SK-N-MC (cell line): Measurements from ENCODE around the gene BIK.
A peak's percentile ranks its signal among the peaks of the same experiment; 100 is the strongest.

Experiments used
- DNase-seq: peaks from one replicate; pipeline ENCODE4 v3.0.0-alpha.2; 2011; ENCODE audit warnings: low read depth, low spot score
- H3K27ac ChIP-seq: fragments of 200-600 bp; sonication (generic); 2 replicates; pipeline ENCODE4 v1.5.1; 2016; ENCODE audit warnings: mixed run types
- H3K36me3 ChIP-seq: fragments of 200-600 bp; sonication (generic); 2 replicates; pipeline ENCODE4 v1.6.1; 2017; ENCODE audit warnings: antibody characterized with exemption, low read length, mixed read lengths; ENCODE audit not compliant: insufficient read depth
- H3K4me3 ChIP-seq: fragments of 200-600 bp; sonication (generic); 2 replicates; pipeline ENCODE4 v1.5.1; 2016
- H3K9ac ChIP-seq: fragments of 200-600 bp; sonication (generic); 2 replicates; pipeline ENCODE4 v1.8.0; 2017; ENCODE audit warnings: mixed run types, mixed read lengths; ENCODE audit not compliant: insufficient read length
- H3K9me3 ChIP-seq: fragments of 200-600 bp; sonication (generic); 2 replicates; pipeline ENCODE4 v1.6.1; 2017; ENCODE audit warnings: low read depth, mild to moderate bottlenecking, antibody characterized with exemption, low read length, moderate library complexity, mixed read lengths
- EZH2 ChIP-seq: fragments of 200-600 bp; sonication (generic); IDR thresholded peaks from one replicate; pipeline ENCODE4 v1.6.1; 2017; ENCODE audit warnings: antibody characterized with exemption
- FOXP2 ChIP-seq: optimal IDR thresholded peaks from 2 replicates; pipeline ENCODE3; 2011; ENCODE audit warnings: mild to moderate bottlenecking, moderate library complexity; ENCODE audit not compliant: insufficient read depth; ENCODE audit errors: extremely low read length, control extremely low read depth
- POLR2AphosphoS5 ChIP-seq: IDR thresholded peaks from 2 replicates; pipeline ENCODE4 v1.6.1; 2012; ENCODE audit warnings: mild to moderate bottlenecking, low read depth, low read length, borderline replicate concordance

BIK gene

DNA sequence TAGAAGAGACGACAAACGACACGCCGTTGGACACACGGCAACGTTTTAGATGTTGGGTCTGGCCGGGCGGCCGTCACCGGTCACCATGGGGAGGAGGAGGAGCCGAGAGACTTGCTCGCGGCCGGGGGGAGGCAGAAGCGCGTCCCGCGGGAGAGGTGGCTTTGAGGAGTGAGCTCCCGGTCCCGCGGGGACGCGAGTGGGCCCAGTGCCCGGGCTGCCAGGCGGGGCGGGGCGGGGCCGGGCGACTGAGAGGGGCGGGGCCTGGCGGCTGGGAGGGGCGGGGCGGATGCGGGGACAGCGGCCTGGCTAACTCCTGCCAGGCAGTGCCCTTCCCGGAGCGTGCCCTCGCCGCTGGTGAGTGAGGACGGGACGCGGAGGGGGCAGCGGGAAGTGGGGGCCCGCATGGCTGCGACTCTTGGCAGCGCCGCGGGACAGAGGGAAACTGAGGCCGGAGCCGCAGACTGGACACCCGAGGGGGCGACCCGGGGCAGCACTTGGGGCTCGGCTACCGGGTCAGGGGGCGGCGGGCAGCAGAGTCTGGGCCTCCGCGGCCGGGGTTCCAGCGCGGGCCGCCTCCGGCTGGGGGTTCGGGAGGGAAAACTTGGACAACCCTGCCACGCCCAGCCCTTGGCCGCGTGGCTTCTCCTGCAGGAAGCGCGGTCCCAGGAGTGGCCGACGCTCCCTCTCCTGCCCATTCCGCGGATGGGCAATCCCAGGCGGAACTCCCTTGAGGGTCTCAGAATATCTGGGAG is 40.9 kb downstream of the BIK start, which contains the start of gene TSPO:
TSS of gene TSPO (plus strand) at position 309 of the 752 bp plus-strand sequence. CDS start 7,680 bp downstream, outside the sequence.
- TF ChIP-seq EZH2 (no peak), POLR2AphosphoS5 (peak; percentile 56; the same call in 1 of the 2 replicates), FOXP2 (no peak)
- Histone ChIP-seq H3K9ac (peak within 1 kb of the TSS; percentile 86), H3K36me3 (no peaks in the 10 kb centered on the region; the same call in 1 of the 2 replicates), H3K9me3 (no peaks in the 10 kb centered on the region), H3K27ac (peak within 1 kb of the TSS; percentile 80), H3K4me3 (peak within 1 kb of the TSS; percentile 94)
- no peak for DNase-seq

- no peak for DNase-seq
- no peaks in the 10 kb centered on the region for H3K9me3 ChIP-seq
- peak overlapping the region; percentile 94 for H3K4me3 ChIP-seq
- H3K9ac ChIP-seq, result peak overlapping the region; percentile 86
- H3K36me3 ChIP-seq, result no peaks in the 10 kb centered on the region; the same call in 1 of the 2 replicates
- H3K27ac ChIP-seq, result peak overlapping the region; percentile 80
- no peak for TF ChIP-seq POLR2AphosphoS5
- no peak for TF ChIP-seq FOXP2
- no peak for TF ChIP-seq EZH2
These were observed 41.4 kb downstream of the BIK start for GRCh38 chr22:43152003-43152356.

DNA sequence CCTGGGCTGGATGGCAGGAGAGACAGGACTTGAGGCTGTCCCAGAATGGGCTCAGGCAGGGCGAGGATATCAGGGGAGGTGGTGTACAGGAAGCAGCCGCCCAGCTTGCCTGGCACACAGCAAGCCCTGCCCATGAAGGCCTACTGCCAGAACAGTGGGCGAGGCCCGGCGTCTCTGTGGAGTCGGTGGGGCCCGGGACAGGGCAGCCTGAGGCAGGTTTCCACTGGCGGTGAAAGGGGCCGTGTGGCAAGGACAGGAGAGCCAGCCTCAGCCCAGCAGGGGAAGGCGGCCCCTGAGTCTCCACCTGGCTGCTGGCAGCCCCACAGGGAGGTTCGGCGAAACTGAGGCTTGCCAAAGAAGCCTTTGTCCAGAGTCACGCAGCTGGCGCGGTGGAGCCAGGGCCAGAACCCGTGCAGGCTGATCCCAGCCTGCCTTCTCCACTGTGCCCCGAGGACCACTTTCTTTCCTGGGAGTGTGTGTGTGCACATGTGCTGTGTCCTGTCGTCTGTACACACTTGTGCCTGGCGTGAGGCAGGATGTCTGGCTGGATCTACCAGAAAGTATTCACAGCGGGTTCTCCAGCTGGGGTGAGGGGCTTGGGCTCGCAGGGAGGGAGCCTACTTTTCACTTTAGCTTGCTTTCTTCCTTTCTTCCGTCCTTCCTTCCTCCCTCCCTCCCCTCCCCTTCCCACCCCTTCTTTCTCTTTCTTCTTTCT is 42.0 kb downstream of the BIK start:
- H3K9ac ChIP-seq, result peak overlapping the region; percentile 86
- H3K9me3 ChIP-seq, result no peaks in the 10 kb centered on the region
- TF ChIP-seq POLR2AphosphoS5 (no peak), FOXP2 (no peak), EZH2 (no peak)
- no peaks in the 10 kb centered on the region; the same call in 1 of the 2 replicates for H3K36me3 ChIP-seq
- H3K27ac ChIP-seq, result peak overlapping the region; percentile 80
- no peak for DNase-seq
- peak overlapping the region; percentile 94 for H3K4me3 ChIP-seq

DNA sequence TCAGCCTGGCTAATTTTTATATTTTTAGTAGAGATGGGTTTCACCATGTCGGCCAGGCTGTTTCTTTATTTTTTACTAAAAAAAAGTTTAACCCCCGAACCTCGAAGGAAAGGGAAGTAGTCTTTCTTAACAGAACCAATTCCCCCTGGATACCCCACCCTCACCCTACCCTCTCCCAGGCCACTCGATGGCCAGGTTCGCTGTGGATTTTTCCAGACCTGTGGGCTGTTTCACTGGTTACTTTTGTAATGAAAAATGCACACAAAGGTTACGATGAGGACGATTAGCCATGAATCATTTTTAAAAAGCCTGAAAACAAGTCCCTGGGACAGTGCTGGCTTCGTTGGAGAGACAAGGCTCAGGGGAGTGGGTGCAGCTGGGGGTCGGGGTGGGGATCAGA is 43.3 kb downstream of the BIK start:
- Histone ChIP-seq H3K4me3 (no peak overlapping the region), H3K36me3 (no peaks in the 10 kb centered on the region; the same call in 1 of the 2 replicates), H3K9ac (no peak overlapping the region), H3K27ac (no peak overlapping the region), H3K9me3 (no peaks in the 10 kb centered on the region)
- no peak for DNase-seq
- no peak for TF ChIP-seq POLR2AphosphoS5
- TF ChIP-seq EZH2, result no peak
- TF ChIP-seq FOXP2, result no peak

GRCh38 chr22:43154887-43155536 is 44.5 kb downstream of the BIK start:
- Histone ChIP-seq H3K4me3 (no peak overlapping the region), H3K27ac (no peak overlapping the region), H3K9ac (no peak overlapping the region), H3K9me3 (no peaks in the 10 kb centered on the region), H3K36me3 (no peaks in the 10 kb centered on the region; the same call in 1 of the 2 replicates)
- no peak for TF ChIP-seq EZH2
- no peak for TF ChIP-seq FOXP2
- no peak for TF ChIP-seq POLR2AphosphoS5
- no peak for DNase-seq

- no peak for TF ChIP-seq EZH2
- TF ChIP-seq FOXP2, result no peak
- TF ChIP-seq POLR2AphosphoS5, result no peak
- Histone ChIP-seq H3K4me3 (no peak overlapping the region), H3K9ac (no peak overlapping the region), H3K36me3 (no peaks in the 10 kb centered on the region; the same call in 1 of the 2 replicates), H3K9me3 (no peaks in the 10 kb centered on the region), H3K27ac (no peak overlapping the region)
- no peak for DNase-seq
These were observed 45.2 kb downstream of the BIK start for GRCh38 chr22:43155789-43156188.

- Histone ChIP-seq H3K36me3 (no peaks in the 10 kb centered on the region; the same call in 1 of the 2 replicates), H3K27ac (no peak overlapping the region), H3K9ac (no peak overlapping the region), H3K9me3 (no peaks in the 10 kb centered on the region), H3K4me3 (no peak overlapping the region)
- TF ChIP-seq FOXP2 (no peak), EZH2 (no peak), POLR2AphosphoS5 (no peak)
- no peak for DNase-seq
These were observed 45.9 kb downstream of the BIK start for GRCh38 chr22:43156413-43156812.
